SK-N-SH (cell line): ENCODE results near the gene LUC7L2. TPM values are rescaled to one million over a fixed set of nuclear protein-coding genes. Genes with fewer than 3 reads are reported as not detected.

ENCODE experiments used
- CTCF ChIA-PET: fragments of 300-600, 350-600 bp; formaldehyde crosslinking; extraction: SDS; loops from one replicate; lab custom pipeline; 2021; lab: Yijun Ruan, JAX
- POLR2A ChIA-PET: fragments of 350-600 bp; sonication (Branson Sonifier 250); formaldehyde crosslinking; extraction: SDS; loops from one replicate; lab custom pipeline; 2020; ENCODE audit warnings: antibody characterized with exemption, inconsistent platforms; lab: Yijun Ruan, JAX
- DNase-seq: peaks from one replicate; pipeline ENCODE4 v3.0.0; 2012
- H2AFZ ChIP-seq: fragments of 200-600 bp; sonication (generic); 2 replicates; pipeline ENCODE4 v1.8.1; 2016; ENCODE audit warnings: antibody characterized with exemption, mild to moderate bottlenecking, low read depth
- H3F3A ChIP-seq: fragments of 200-600 bp; sonication (generic); replicated peaks from 2 replicates; pipeline ENCODE3; 2016; ENCODE audit warnings: antibody characterized with exemption, mild to moderate bottlenecking; ENCODE audit not compliant: insufficient read depth
- H3K27ac ChIP-seq, 2 experiments: fragments of 200-500 bp in 1 of 2; fragments of 200-600 bp in 1 of 2; sonication (Bioruptor generic) in 1 of 2; sonication (generic), shearing (Covaris generic) in 1 of 2; 2 replicates each; pipeline versions ENCODE4 v1.5.1 to v1.6.1; 2014 to 2016; ENCODE audit warnings: low read depth in 2 of 2, inconsistent platforms in 1 of 2, low read length in 1 of 2, mild to moderate bottlenecking in 1 of 2, mixed read lengths in 1 of 2
- H3K27me3 ChIP-seq: fragments of 200-600 bp; sonication (generic), shearing (Covaris generic); 2 replicates; pipeline ENCODE4 v1.6.1; 2016; ENCODE audit warnings: mixed run types; ENCODE audit not compliant: insufficient read depth
- H3K36me3 ChIP-seq, 2 experiments: fragments of 200-500 bp in 1 of 2; fragments of 200-600 bp in 1 of 2; sonication (Bioruptor generic) in 1 of 2; sonication (generic) in 1 of 2; replicated peaks in 1 of 2; 2 replicates each; pipeline versions ENCODE3 to v1.5.1; 2014 to 2016; ENCODE audit warnings: low read length in 1 of 2, mild to moderate bottlenecking in 1 of 2; ENCODE audit not compliant: insufficient read depth in 2 of 2, control insufficient read depth in 1 of 2
- H3K4me1 ChIP-seq, 2 experiments: fragments of 200-500 bp in 1 of 2; fragments of 200-600 bp in 1 of 2; sonication (Bioruptor generic) in 1 of 2; sonication (generic), shearing (Covaris generic) in 1 of 2; 2 replicates each; pipeline versions ENCODE4 v1.5.1 to v1.6.1; 2014 to 2016; ENCODE audit warnings: low read depth in 1 of 2, low read length in 1 of 2, mixed run types in 1 of 2; ENCODE audit not compliant: insufficient read depth in 2 of 2, control insufficient read depth in 1 of 2
- H3K4me2 ChIP-seq: fragments of 200-600 bp; sonication (generic), shearing (Covaris generic); 2 replicates; pipeline ENCODE4 v1.6.1; 2017; ENCODE audit warnings: mixed run types
- H3K4me3 ChIP-seq, 2 experiments: fragments of 200-500 bp in 1 of 2; fragments of 200-600 bp in 1 of 2; sonication (Bioruptor generic) in 1 of 2; sonication (generic), shearing (Covaris generic) in 1 of 2; 2 replicates each; pipeline versions ENCODE4 v1.5.1 to v1.8.1; 2014 to 2016; ENCODE audit warnings: low read depth in 2 of 2, inconsistent platforms in 1 of 2, low read length in 1 of 2, mild to moderate bottlenecking in 1 of 2, mixed read lengths in 1 of 2, moderate library complexity in 1 of 2
- H3K79me2 ChIP-seq: fragments of 200-600 bp; sonication (generic); 2 replicates; pipeline ENCODE4 v1.8.1; 2017; ENCODE audit warnings: mild to moderate bottlenecking; ENCODE audit not compliant: insufficient read depth
- H3K9ac ChIP-seq: fragments of 200-600 bp; sonication (generic); 2 replicates; pipeline ENCODE4 v1.6.1; 2017; ENCODE audit warnings: mixed run types
- H3K9me2 ChIP-seq: fragments of 200-600 bp; sonication (generic); 2 replicates; pipeline ENCODE4 v1.6.1; 2017; ENCODE audit warnings: mixed run types
- H3K9me3 ChIP-seq: fragments of 200-600 bp; sonication (generic); 2 replicates; pipeline ENCODE4 v1.6.1; 2017; ENCODE audit warnings: mixed run types, mild to moderate bottlenecking, moderate library complexity
- H4K20me1 ChIP-seq: fragments of 200-600 bp; sonication (generic); 2 replicates; pipeline ENCODE4 v1.6.1; 2017; ENCODE audit warnings: mild to moderate bottlenecking, mixed run types; ENCODE audit not compliant: insufficient read depth
- ELF1 ChIP-seq: IDR thresholded peaks from 2 replicates; pipeline ENCODE4 v1.4.0; 2012
- EP300 ChIP-seq, 2 experiments: IDR thresholded peaks; 2 replicates each; pipeline versions ENCODE4 v1.4.0 to v1.6.1; 2012; ENCODE audit warnings: borderline replicate concordance in 1 of 2, low read depth in 1 of 2, low read length in 1 of 2
- EZH2phosphoT487 ChIP-seq: fragments of 200-600 bp; sonication (generic); IDR thresholded peaks from 2 replicates; pipeline ENCODE4 v1.6.1; 2017; ENCODE audit warnings: low read depth, mixed run types, mild to moderate bottlenecking, antibody characterized with exemption, moderate library complexity, borderline replicate concordance
- FOXM1 ChIP-seq: IDR thresholded peaks from 2 replicates; pipeline ENCODE4 v1.4.0; 2012; ENCODE audit warnings: low read depth, mild to moderate bottlenecking
- GATA2 ChIP-seq: sonication (generic); formaldehyde crosslinking; IDR thresholded peaks from 2 replicates; pipeline ENCODE4 v1.5.0; 2020; ENCODE audit warnings: mild to moderate bottlenecking, missing genetic modification reagents
- JUND ChIP-seq: IDR thresholded peaks from 2 replicates; pipeline ENCODE4 v1.4.0; 2012
- NFIC ChIP-seq: IDR thresholded peaks from 2 replicates; pipeline ENCODE4 v1.4.0; 2012; ENCODE audit warnings: borderline replicate concordance
- RCOR1 ChIP-seq: fragments of 150-350 bp; IDR thresholded peaks from 2 replicates; pipeline ENCODE4 v1.6.1; 2017; ENCODE audit warnings: antibody characterized with exemption, low read length
- SIN3A ChIP-seq: IDR thresholded peaks from 2 replicates; pipeline ENCODE4 v1.6.1; 2012; ENCODE audit warnings: low read depth, mild to moderate bottlenecking, low read length, moderate library complexity, borderline replicate concordance
- TEAD4 ChIP-seq: IDR thresholded peaks from 2 replicates; pipeline ENCODE4 v1.4.0; 2012; ENCODE audit warnings: mild to moderate bottlenecking, borderline replicate concordance; ENCODE audit not compliant: insufficient read depth
- YY1 ChIP-seq: IDR thresholded peaks from 2 replicates; pipeline ENCODE4 v1.4.0; 2012; ENCODE audit warnings: low read depth, mild to moderate bottlenecking
- WGBS: methylation state at CpG from one replicate; pipeline ENCODE4 v1.1.6; 2017; ENCODE audit warnings: low lambda C conversion rate; 5-methylcytosine and 5-hydroxymethylcytosine counted together
- polyA plus RNA-seq, 3 experiments: library from polyadenylated mRNA; depleted of rRNA; stranded (reverse); fragments of >200 nt; gene quantifications; 2 replicates each; pipeline ENCODE4 v1.2.3, GENCODE V29; 2012
- TF ChIP-seq, protein P1 (sequence below): IDR thresholded peaks from 2 replicates; pipeline ENCODE4 v1.4.0; 2012; ENCODE audit warnings: low read depth, borderline replicate concordance
- TF ChIP-seq, protein P2 (sequence below): fragments of 150-350 bp; IDR thresholded peaks from 2 replicates; pipeline ENCODE4 v1.6.1; 2017; ENCODE audit warnings: antibody characterized with exemption, low read length, low read depth, borderline replicate concordance

The LUC7L2 gene
- polyA plus RNA-seq, 1 of the 3 experiments (the other 2 are of a cell fraction), result 45.7 TPM

DNA sequence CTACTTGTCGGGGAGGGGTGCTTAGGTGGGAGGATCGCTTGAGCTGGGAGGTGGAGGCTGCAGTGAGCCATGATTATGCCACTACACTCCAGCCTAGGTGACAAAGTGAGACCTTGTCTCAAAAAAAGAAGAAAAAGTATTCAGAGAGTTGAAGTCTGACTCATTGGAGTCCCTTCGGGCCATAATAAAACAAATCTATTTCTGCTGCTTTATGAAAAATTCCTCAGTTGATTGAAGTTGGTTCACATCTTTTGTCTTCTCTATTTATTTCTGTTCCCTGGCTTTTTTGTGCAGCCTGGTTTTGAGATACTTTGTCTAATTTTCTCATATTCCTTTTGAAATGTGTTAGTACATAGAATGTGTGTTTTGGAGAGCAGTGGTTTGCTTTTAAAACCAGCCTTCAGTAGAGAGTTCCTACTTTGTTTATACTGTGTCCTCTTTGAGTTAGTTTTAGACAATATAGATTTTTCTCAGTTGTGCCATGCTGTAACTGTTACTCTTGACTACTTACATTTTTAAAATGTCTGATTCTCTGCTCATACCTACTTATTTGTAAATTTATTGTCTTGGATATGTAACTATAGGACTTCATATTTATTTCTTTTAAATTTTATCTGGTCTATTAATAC lies 36.7 kb downstream of the LUC7L2 start:
- 96% methylated on average over 3 of the region's 3 CpGs for WGBS
- TF ChIP-seq RCOR1, result no peak
- no peak for TF ChIP-seq YY1
- no peak for TF ChIP-seq TEAD4
- TF ChIP-seq, protein P1, sequence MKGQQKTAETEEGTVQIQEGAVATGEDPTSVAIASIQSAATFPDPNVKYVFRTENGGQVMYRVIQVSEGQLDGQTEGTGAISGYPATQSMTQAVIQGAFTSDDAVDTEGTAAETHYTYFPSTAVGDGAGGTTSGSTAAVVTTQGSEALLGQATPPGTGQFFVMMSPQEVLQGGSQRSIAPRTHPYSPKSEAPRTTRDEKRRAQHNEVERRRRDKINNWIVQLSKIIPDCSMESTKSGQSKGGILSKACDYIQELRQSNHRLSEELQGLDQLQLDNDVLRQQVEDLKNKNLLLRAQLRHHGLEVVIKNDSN, result no peak
- no peak overlapping the region for H3K9ac ChIP-seq
- H3K9me2 ChIP-seq, result no peaks in the 10 kb centered on the region
- no peak for DNase-seq
- ChIA-PET CTCF (interaction anchor here (1.4 kb wide), 1 partner anchor 12 kb away, joined by 9 read pairs; no protein-coding TSS in a partner anchor), POLR2A (interaction anchor here (0.7 to 1.0 kb wide), 2 partner anchors 31 to 36 kb away, joined by 3 read pairs; no protein-coding TSS in a partner anchor)
- no peak overlapping the region for H2AFZ ChIP-seq
- H3F3A ChIP-seq, result peaks cover 28% of the 10 kb centered on the region
- peak overlapping the region in 1 of 2 experiments; percentile 19; a peak in 1 of 4 replicates for H3K27ac ChIP-seq
- H3K4me1 ChIP-seq, result no peaks in the 10 kb centered on the region
- H3K36me3 ChIP-seq, result peaks cover 45 to 81% of the 10 kb centered on the region in 2 experiments
- H3K9me3 ChIP-seq, result no peaks in the 10 kb centered on the region
- H3K79me2 ChIP-seq, result peaks cover 97% of the 10 kb centered on the region
- H3K27me3 ChIP-seq, result no peaks in the 10 kb centered on the region
- H4K20me1 ChIP-seq, result peaks cover 49% of the 10 kb centered on the region
- no peak overlapping the region for H3K4me3 ChIP-seq
- H3K4me2 ChIP-seq, result no peak overlapping the region

DNA sequence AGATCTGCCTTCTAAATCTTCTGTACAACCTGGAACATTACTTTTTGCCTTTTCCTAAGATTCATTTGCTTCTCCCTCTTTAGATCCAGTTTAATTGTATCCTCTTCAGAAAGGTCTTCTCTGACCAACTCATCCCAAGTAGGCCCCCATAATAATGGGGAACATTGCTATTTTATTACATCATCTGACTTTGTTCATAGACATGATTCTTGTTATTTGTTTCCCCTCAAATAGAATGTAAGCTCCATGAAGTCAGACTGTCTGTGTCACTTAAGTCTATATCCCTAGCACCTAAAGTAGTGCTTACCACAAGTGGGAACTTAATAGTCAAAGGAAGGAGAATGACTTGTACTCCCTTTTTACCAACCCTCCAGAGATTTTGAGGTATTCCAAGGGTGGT lies 37.5 kb downstream of the LUC7L2 start:
- H3K4me2 ChIP-seq, result no peak overlapping the region
- peaks cover 97% of the 10 kb centered on the region for H3K79me2 ChIP-seq
- H3K9me3 ChIP-seq, result no peaks in the 10 kb centered on the region
- peaks cover 26% of the 10 kb centered on the region for H3F3A ChIP-seq
- POLR2A ChIA-PET, result no interaction called here
- CTCF ChIA-PET, result no interaction called here
- no peak overlapping the region for H2AFZ ChIP-seq
- no peak overlapping the region for H3K9ac ChIP-seq
- H3K9me2 ChIP-seq, result no peaks in the 10 kb centered on the region
- H3K4me3 ChIP-seq, result no peak overlapping the region
- no peaks in the 10 kb centered on the region for H3K27me3 ChIP-seq
- H3K36me3 ChIP-seq, result peaks cover 46 to 82% of the 10 kb centered on the region in 2 experiments
- H4K20me1 ChIP-seq, result peaks cover 47% of the 10 kb centered on the region
- no peak overlapping the region for H3K27ac ChIP-seq
- no peaks in the 10 kb centered on the region for H3K4me1 ChIP-seq
- no peak for DNase-seq
- TF ChIP-seq FOXM1 (no peak), SIN3A (no peak), YY1 (no peak), GATA2 (CRISPR knock-in tag) (no peak), JUND (no peak), NFIC (no peak), EP300 (IDR thresholded peaks at IDR 0.05; ENCODE audit: borderline replicate concordance in 1 of 2, low read depth in 1 of 2, low read length in 1 of 2) (no peak), EZH2phosphoT487 (no peak), ELF1 (no peak)
- TF ChIP-seq, protein P1, result no peak
- TF ChIP-seq, protein P2, sequence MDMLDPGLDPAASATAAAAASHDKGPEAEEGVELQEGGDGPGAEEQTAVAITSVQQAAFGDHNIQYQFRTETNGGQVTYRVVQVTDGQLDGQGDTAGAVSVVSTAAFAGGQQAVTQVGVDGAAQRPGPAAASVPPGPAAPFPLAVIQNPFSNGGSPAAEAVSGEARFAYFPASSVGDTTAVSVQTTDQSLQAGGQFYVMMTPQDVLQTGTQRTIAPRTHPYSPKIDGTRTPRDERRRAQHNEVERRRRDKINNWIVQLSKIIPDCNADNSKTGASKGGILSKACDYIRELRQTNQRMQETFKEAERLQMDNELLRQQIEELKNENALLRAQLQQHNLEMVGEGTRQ, result no peak
- TF ChIP-seq, all 33 proteins: peak for 0
